Gastroesophageal sphincter (tissue), 3 donors: ENCODE data around the gene EIPR1.

ENCODE experiments used
- CTCF ChIP-seq, 4 experiments: fragments of 200-600 bp in 2 of 4; fragments of 450-650 bp in 2 of 4; sonication (generic) in 1 of 4; IDR thresholded peaks; one replicate each; pipeline ENCODE4 v1.5.1; 2017 to 2019; ENCODE audit warnings: antibody characterized with exemption in 4 of 4, mild to moderate bottlenecking in 2 of 4, moderate library complexity in 2 of 4
- POLR2AphosphoS5 ChIP-seq: sonication (generic); formaldehyde crosslinking; IDR thresholded peaks from one replicate; pipeline ENCODE4 v1.6.1; 2017; ENCODE audit warnings: antibody characterized with exemption

- no peak for TF ChIP-seq CTCF (IDR thresholded peaks at IDR 0.05)
- TF ChIP-seq POLR2AphosphoS5: no peak
These were observed 162.7 kb downstream of the EIPR1 start for GRCh38 chr2:3214806-3215404.
